ENCODE results near the gene NAA60.

DNA sequence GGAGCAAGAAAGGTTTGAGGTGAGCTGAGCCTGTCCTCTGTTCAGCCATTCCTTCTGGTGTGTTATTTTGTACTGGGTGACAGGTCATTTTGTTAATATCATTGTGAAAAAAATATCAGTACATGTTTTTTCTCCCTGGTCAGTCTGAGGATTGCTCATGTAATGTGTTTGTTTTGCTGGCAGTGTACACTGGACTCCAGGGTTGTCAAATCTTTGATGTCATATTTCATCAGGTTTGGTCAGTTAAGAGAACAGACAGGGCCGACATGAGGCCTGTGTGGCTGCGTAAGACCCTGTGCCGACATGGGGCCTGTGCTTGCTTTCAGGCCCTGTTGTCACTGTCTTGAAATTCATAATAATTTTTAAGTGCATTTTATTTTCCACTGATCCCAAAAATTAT is 79.8 kb downstream of the NAA60 start:
- TF ChIP-seq EZH2 (IDR thresholded peaks at IDR 0.05; ENCODE audit: borderline replicate concordance, low read length): no peak
- TF ChIP-seq, protein P1, sequence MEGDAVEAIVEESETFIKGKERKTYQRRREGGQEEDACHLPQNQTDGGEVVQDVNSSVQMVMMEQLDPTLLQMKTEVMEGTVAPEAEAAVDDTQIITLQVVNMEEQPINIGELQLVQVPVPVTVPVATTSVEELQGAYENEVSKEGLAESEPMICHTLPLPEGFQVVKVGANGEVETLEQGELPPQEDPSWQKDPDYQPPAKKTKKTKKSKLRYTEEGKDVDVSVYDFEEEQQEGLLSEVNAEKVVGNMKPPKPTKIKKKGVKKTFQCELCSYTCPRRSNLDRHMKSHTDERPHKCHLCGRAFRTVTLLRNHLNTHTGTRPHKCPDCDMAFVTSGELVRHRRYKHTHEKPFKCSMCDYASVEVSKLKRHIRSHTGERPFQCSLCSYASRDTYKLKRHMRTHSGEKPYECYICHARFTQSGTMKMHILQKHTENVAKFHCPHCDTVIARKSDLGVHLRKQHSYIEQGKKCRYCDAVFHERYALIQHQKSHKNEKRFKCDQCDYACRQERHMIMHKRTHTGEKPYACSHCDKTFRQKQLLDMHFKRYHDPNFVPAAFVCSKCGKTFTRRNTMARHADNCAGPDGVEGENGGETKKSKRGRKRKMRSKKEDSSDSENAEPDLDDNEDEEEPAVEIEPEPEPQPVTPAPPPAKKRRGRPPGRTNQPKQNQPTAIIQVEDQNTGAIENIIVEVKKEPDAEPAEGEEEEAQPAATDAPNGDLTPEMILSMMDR (conservative IDR thresholded peaks at IDR 0.05 in 1 of 2, IDR thresholded peaks at IDR 0.05 in 1 of 2; ENCODE audit: extremely low read depth in 1 of 2, insufficient read depth in 1 of 2, low read depth in 1 of 2, low read length in 2 of 2): no peak
